GM04504 (cell line): Measurements from ENCODE around the gene ELAPOR1.
A peak's percentile ranks its signal among the peaks of the same experiment; 100 is the strongest.
"Not testable (repeated sequence)": the region's sequence is repeated elsewhere in the genome, so short reads cannot be mapped to it uniquely, and the experiment has no call there.

Experiments used
- DNase-seq: peaks from one replicate; pipeline ENCODE4 v3.0.0-alpha.2; 2012; ENCODE audit warnings: low read depth

Gene ELAPOR1

GRCh38 chr1:109135940-109136339, 22.0 kb downstream of the ELAPOR1 start:
- no peak for DNase-seq

- no peak for DNase-seq
Measured at GRCh38 chr1:109136766-109137165, 22.9 kb downstream of the ELAPOR1 start.

GRCh38 chr1:109137958-109138357, 24.0 kb downstream of the ELAPOR1 start:
- no peak for DNase-seq

- DNase-seq = no peak
Measured at GRCh38 chr1:109138358-109138757, 24.4 kb downstream of the ELAPOR1 start.

GRCh38 chr1:109140392-109140791, 26.5 kb downstream of the ELAPOR1 start:
- DNase-seq = no peak

- DNase-seq = no peak
Measured at GRCh38 chr1:109142260-109142659, 28.3 kb downstream of the ELAPOR1 start.

GRCh38 chr1:109142725-109143124, 28.8 kb downstream of the ELAPOR1 start:
- DNase-seq = not testable (repeated sequence)

- DNase-seq = no peak
Measured at GRCh38 chr1:109148987-109149561, 35.2 kb downstream of the ELAPOR1 start.

- DNase-seq = no peak
Measured at GRCh38 chr1:109149874-109150601, 36.1 kb downstream of the ELAPOR1 start.

- peak; percentile 33 for DNase-seq
Measured at GRCh38 chr1:109151146-109151990, 37.5 kb downstream of the ELAPOR1 start.

- no peak for DNase-seq
Measured at GRCh38 chr1:109152196-109152595, 38.3 kb downstream of the ELAPOR1 start.

- DNase-seq = no peak
Measured at GRCh38 chr1:109156916-109157385, 43.0 kb downstream of the ELAPOR1 start.

GRCh38 chr1:109158433-109158832, 44.5 kb downstream of the ELAPOR1 start:
- no peak for DNase-seq

- DNase-seq = no peak
Measured at GRCh38 chr1:109159326-109159725, 45.4 kb downstream of the ELAPOR1 start.

GRCh38 chr1:109160071-109160840, 46.3 kb downstream of the ELAPOR1 start:
- DNase-seq = no peak

GRCh38 chr1:109161858-109162606, 48.1 kb downstream of the ELAPOR1 start:
- peak; percentile 82 for DNase-seq

GRCh38 chr1:109162626-109163025, 48.7 kb downstream of the ELAPOR1 start:
- DNase-seq = no peak

- no peak for DNase-seq
Measured at GRCh38 chr1:109163551-109163950, 49.6 kb downstream of the ELAPOR1 start.
